LNCAP (cell line): ENCODE results near the gene SEC14L2.

ENCODE experiments used
- CTCF ChIP-seq: fragments of 450-650 bp; IDR thresholded peaks from 2 replicates; pipeline ENCODE4 v1.5.1; 2017; ENCODE audit warnings: mild to moderate bottlenecking

SEC14L2 gene

GRCh38 chr22:30402028-30402765 is 5.4 kb downstream of the SEC14L2 start:
- TF ChIP-seq CTCF, result no peak

DNA sequence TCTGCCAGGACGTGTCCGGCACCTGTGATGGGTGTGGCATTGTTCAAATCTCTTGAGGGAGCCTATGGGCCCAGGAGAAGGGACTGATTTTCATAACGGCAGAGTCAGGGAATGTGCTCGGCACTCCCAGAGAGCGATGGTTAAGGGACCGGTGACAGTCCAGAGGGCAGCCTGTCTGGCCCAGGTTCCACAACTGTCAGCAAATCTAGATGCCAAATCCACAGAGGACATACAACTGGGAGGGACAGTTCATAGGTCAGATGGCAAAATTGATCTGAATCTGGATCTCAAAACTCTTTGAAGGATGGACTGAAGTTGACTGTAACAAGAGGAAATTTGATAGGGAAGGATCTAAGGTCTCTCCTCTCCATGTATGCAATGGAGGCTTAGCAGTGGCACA is 7.5 kb downstream of the SEC14L2 start:
- no peak for TF ChIP-seq CTCF

- TF ChIP-seq CTCF, result no peak
Measured at GRCh38 chr22:30405731-30406130, 8.9 kb downstream of the SEC14L2 start.

DNA sequence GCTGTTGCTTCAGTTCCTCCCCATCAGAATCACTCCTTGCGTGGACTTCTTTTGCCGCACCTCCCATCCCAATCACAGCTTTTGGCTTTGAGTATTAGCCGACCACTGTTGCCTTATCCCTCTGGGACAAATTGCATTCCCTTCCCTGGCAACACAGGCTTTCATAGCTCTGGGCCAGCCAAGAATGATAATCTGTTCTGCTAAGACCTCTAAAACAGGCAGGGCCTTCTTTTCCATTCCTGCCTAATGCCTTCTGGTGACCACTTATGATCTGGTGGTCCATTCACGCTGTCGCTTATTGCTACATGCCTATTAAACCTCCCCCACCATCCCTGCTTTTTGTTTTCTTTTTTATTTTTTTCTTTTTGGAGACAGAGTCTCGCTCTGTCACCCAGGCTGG is 9.6 kb downstream of the SEC14L2 start:
- no peak for TF ChIP-seq CTCF

GRCh38 chr22:30408388-30409102 is 11.7 kb downstream of the SEC14L2 start:
- no peak for TF ChIP-seq CTCF

DNA sequence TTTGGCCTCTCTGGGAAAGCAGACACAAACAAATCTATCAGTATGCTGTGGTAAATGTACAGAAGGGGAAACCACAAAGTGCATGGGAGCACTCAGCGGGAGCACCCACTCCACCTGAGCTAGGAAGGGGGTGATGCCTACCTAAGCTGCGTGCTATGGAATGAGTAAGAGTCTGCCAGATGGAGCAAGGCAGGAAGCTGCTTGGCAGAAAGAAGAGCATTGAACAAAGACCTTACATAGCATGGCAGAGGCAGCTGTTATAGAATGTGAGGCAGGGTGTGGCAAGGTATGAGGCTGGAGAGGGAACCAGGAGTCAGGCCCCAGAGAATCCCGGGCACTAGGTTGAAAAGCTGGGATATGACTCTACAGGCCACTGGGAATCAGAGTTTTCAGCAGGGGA is 15.0 kb downstream of the SEC14L2 start:
- TF ChIP-seq CTCF, result no peak

DNA sequence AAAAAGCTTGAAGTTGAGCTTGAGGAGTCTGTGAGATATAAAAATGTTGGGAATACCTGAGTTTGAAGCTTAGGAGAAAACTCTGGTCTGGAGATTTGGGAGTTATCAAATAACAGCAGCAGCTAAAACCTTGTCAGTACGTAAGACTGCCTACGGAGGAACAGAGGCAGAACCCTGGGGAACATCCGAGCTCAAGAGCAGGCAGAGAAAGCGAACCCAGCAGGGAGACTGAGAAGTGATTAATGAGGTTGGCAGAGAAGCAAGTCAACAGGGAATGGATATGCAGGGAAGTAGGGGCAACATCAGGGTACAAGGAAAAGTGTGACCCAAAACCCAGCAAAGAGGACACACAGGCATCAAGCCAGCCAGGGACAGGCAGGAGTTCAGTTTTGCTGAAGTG is 16.2 kb downstream of the SEC14L2 start:
- TF ChIP-seq CTCF, result no peak
